Panc1 (cell line): ENCODE measurements around the gene NPHP1. TPM values are rescaled to one million over a fixed set of nuclear protein-coding genes. Genes with fewer than 3 reads are reported as not detected.

Experiments used
- ATAC-seq: fragments of 200-7000 bp; cut with Tn5 transposase; 2 replicates; pipeline ENCODE4 v1.9.1; 2020; ENCODE audit warnings: mild to moderate bottlenecking, moderate library complexity
- BruUV-seq: library from RNA; stranded (reverse); fragments of 400-500 nt; replicated peaks from 2 replicates; lab custom pipeline; 2021; lab: Mats Ljungman, UMichigan
- CTCF ChIA-PET: fragments of 300-600 bp; sonication (Branson Sonifier 250); formaldehyde crosslinking; loops from one replicate; lab custom pipeline; 2022; ENCODE audit warnings: antibody characterized with exemption; lab: Charles Lee
- POLR2A ChIA-PET: fragments of 300-600 bp; sonication (Branson Sonifier 250); formaldehyde crosslinking; loops from one replicate; lab custom pipeline; 2022; ENCODE audit warnings: antibody characterized with exemption; lab: Charles Lee
- DNase-seq: peaks from one replicate; pipeline ENCODE4 v3.0.0-alpha.2; 2010; ENCODE audit warnings: low read depth, low spot score
- H3K27ac ChIP-seq: 2 replicates; pipeline ENCODE4 v1.5.1; 2011; ENCODE audit warnings: mild to moderate bottlenecking, low read length, inconsistent platforms
- H3K27me3 ChIP-seq: fragments of 200-500 bp; sonication (Bioruptor generic); 2 replicates; pipeline ENCODE4 v1.6.0; 2014; ENCODE audit warnings: low read length, inconsistent platforms; ENCODE audit not compliant: control insufficient read depth, insufficient read depth
- H3K36me3 ChIP-seq: fragments of 200-500 bp; sonication (Bioruptor generic); 2 replicates; pipeline ENCODE4 v1.5.1; 2014; ENCODE audit warnings: inconsistent platforms, mild to moderate bottlenecking, low read length, moderate library complexity; ENCODE audit not compliant: control insufficient read depth, insufficient read depth
- H3K4me1 ChIP-seq: 2 replicates; pipeline ENCODE4 v1.5.1; 2011; ENCODE audit warnings: inconsistent platforms, mild to moderate bottlenecking, low read length, moderate library complexity; ENCODE audit not compliant: control insufficient read depth, insufficient read depth
- H3K4me3 ChIP-seq, 2 experiments: 2 replicates each; pipeline ENCODE4 v1.5.1; 2011 to 2012; ENCODE audit warnings: low read depth in 2 of 2, low read length in 2 of 2, mild to moderate bottlenecking in 2 of 2, inconsistent platforms in 1 of 2, moderate library complexity in 1 of 2
- H3K9me3 ChIP-seq: fragments of 200-500 bp; sonication (Bioruptor generic); 2 replicates; pipeline ENCODE4 v1.5.1; 2014; ENCODE audit warnings: low read depth, mild to moderate bottlenecking, inconsistent platforms, low read length, moderate library complexity; ENCODE audit not compliant: control insufficient read depth, insufficient read depth
- CTCF ChIP-seq: fragments of 450-650 bp; IDR thresholded peaks from 2 replicates; pipeline ENCODE4 v1.5.1; 2017; ENCODE audit warnings: mild to moderate bottlenecking
- POLR2AphosphoS5 ChIP-seq: IDR thresholded peaks from 2 replicates; pipeline ENCODE4 v1.6.1; 2012; ENCODE audit warnings: mild to moderate bottlenecking, low read depth, low read length, moderate library complexity
- REST ChIP-seq, 2 experiments: IDR thresholded peaks; 2 replicates each; pipeline ENCODE4 v1.6.1; 2011 to 2012; ENCODE audit warnings: low read depth in 2 of 2, control low read depth in 1 of 2, low read length in 1 of 2, mild to moderate bottlenecking in 1 of 2, moderate library complexity in 1 of 2; ENCODE audit not compliant: insufficient read depth in 1 of 2
- SIN3A ChIP-seq: IDR thresholded peaks from 2 replicates; pipeline ENCODE4 v1.6.1; 2012; ENCODE audit warnings: low read depth, mild to moderate bottlenecking, low read length, moderate library complexity, borderline replicate concordance; ENCODE audit not compliant: insufficient read depth
- TCF7L2 ChIP-seq: IDR thresholded peaks from 2 replicates; pipeline ENCODE4 v1.6.1; 2011; ENCODE audit warnings: mild to moderate bottlenecking, low read depth, low read length, inconsistent platforms
- in situ Hi-C: cut with HindIII; loops from 2 replicates; pipeline ENCODE4 v1.10.0; 2016; ENCODE audit warnings: low sequenced_read_pairs, low pct_unique_long_range_greater_than_20kb
- intact Hi-C: fragments of 100-400 bp; cut with micrococcal nuclease; formaldehyde crosslinking; loops from one replicate; pipeline ENCODE4 v1.10.0; 2022; ENCODE audit not compliant: unreplicated experiment
- total RNA-seq: library from RNA; stranded (reverse); gene quantifications from one replicate; pipeline ENCODE4 v1.2.1, GENCODE V29; 2021; ENCODE audit not compliant: unreplicated experiment

NPHP1 gene
- total RNA-seq, 1 experiment from 2014 or later, result 7.2 TPM

GRCh38 chr2:110215566-110216158 is 10.8 kb upstream of the NPHP1 start:
- ATAC-seq, result no peak
- Histone ChIP-seq H3K4me3 (no peak overlapping the region), H3K9me3 (peaks cover 8% of the 10 kb centered on the region; the same call in 1 of the 2 replicates), H3K36me3 (no peaks in the 10 kb centered on the region; the same call in 1 of the 2 replicates), H3K4me1 (peaks cover 5% of the 10 kb centered on the region; the same call in 1 of the 2 replicates), H3K27ac (no peak overlapping the region), H3K27me3 (no peaks in the 10 kb centered on the region)
- intact Hi-C loops (no loop called here), in situ Hi-C loops (no loop called here)
- CTCF ChIA-PET, result no interaction called here
- POLR2A ChIA-PET, result no interaction called here
- DNase-seq, result no peak
- BruUV-seq, result no TSS peak
- TF ChIP-seq SIN3A, result no peak
- no peak for TF ChIP-seq CTCF
- no peak for TF ChIP-seq REST (IDR thresholded peaks at IDR 0.05; ENCODE audit: insufficient read depth in 1 of 2, low read depth in 2 of 2, low read length in 1 of 2)
- no peak for TF ChIP-seq POLR2AphosphoS5
- no peak for TF ChIP-seq TCF7L2

GRCh38 chr2:110215091-110215490 is 10.3 kb upstream of the NPHP1 start:
- CTCF ChIA-PET, result no interaction called here

More at GRCh38 chr2:110215091-110215490, 10.3 kb upstream of the NPHP1 start:
- intact Hi-C loops, result no loop called here
- H3K27ac ChIP-seq, result no peak overlapping the region
- H3K4me1 ChIP-seq, result peaks cover 5% of the 10 kb centered on the region; the same call in 1 of the 2 replicates
- POLR2A ChIA-PET, result no interaction called here
- no peak overlapping the region for H3K4me3 ChIP-seq
- no TSS peak for BruUV-seq
- H3K36me3 ChIP-seq, result no peaks in the 10 kb centered on the region; the same call in 1 of the 2 replicates
- ATAC-seq (no peak), DNase-seq (no peak)
- H3K27me3 ChIP-seq, result no peaks in the 10 kb centered on the region
- peaks cover 8% of the 10 kb centered on the region; the same call in 1 of the 2 replicates for H3K9me3 ChIP-seq
- TF ChIP-seq REST (IDR thresholded peaks at IDR 0.05; ENCODE audit: insufficient read depth in 1 of 2, low read depth in 2 of 2, low read length in 1 of 2), result no peak
- TF ChIP-seq CTCF, result no peak
- in situ Hi-C loops, result no loop called here
